ENCODE measurements around the gene CCM2.

The CCM2 gene

GRCh38 chr7:45080265-45080957, 80.4 kb downstream of the CCM2 start:
- Histone ChIP-seq H3K4me1 (no peaks in the 10 kb centered on the region), H2AFZ (no peak overlapping the region), H3K4me3 (ENCODE audit: low read depth, low read length) (no peak overlapping the region), H3K27ac (no peak overlapping the region), H3K9me3 (ENCODE audit: control insufficient read depth, low read length) (no peaks in the 10 kb centered on the region), H3K36me3 (ENCODE audit: control insufficient read depth, insufficient read depth, low read length) (no peaks in the 10 kb centered on the region), H3K4me2 (ENCODE audit: low read length) (no peak overlapping the region), H3K79me2 (no peaks in the 10 kb centered on the region), H3K27me3 (ENCODE audit: control insufficient read depth, insufficient read depth, low read length) (no peaks in the 10 kb centered on the region), H3K9ac (no peak overlapping the region)
- TF ChIP-seq, protein P1, sequence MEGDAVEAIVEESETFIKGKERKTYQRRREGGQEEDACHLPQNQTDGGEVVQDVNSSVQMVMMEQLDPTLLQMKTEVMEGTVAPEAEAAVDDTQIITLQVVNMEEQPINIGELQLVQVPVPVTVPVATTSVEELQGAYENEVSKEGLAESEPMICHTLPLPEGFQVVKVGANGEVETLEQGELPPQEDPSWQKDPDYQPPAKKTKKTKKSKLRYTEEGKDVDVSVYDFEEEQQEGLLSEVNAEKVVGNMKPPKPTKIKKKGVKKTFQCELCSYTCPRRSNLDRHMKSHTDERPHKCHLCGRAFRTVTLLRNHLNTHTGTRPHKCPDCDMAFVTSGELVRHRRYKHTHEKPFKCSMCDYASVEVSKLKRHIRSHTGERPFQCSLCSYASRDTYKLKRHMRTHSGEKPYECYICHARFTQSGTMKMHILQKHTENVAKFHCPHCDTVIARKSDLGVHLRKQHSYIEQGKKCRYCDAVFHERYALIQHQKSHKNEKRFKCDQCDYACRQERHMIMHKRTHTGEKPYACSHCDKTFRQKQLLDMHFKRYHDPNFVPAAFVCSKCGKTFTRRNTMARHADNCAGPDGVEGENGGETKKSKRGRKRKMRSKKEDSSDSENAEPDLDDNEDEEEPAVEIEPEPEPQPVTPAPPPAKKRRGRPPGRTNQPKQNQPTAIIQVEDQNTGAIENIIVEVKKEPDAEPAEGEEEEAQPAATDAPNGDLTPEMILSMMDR (IDR thresholded peaks at IDR 0.05), result no peak

- no peaks in the 10 kb centered on the region for H3K4me1 ChIP-seq
- no peaks in the 10 kb centered on the region for H3K9me3 ChIP-seq (ENCODE audit: control insufficient read depth, low read length)
- no peaks in the 10 kb centered on the region for H3K27me3 ChIP-seq (ENCODE audit: control insufficient read depth, insufficient read depth, low read length)
- no peak overlapping the region for H3K27ac ChIP-seq
- H3K79me2 ChIP-seq, result no peaks in the 10 kb centered on the region
- no peak overlapping the region for H3K4me2 ChIP-seq (ENCODE audit: low read length)
- H3K4me3 ChIP-seq (ENCODE audit: low read depth, low read length), result no peak overlapping the region
- no peak overlapping the region for H2AFZ ChIP-seq
- H3K9ac ChIP-seq, result no peak overlapping the region
- H3K36me3 ChIP-seq (ENCODE audit: control insufficient read depth, insufficient read depth, low read length), result no peaks in the 10 kb centered on the region
- TF ChIP-seq, protein P1 (IDR thresholded peaks at IDR 0.05), result no peak
These were observed 81.1 kb downstream of the CCM2 start for GRCh38 chr7:45080958-45081669.

DNA sequence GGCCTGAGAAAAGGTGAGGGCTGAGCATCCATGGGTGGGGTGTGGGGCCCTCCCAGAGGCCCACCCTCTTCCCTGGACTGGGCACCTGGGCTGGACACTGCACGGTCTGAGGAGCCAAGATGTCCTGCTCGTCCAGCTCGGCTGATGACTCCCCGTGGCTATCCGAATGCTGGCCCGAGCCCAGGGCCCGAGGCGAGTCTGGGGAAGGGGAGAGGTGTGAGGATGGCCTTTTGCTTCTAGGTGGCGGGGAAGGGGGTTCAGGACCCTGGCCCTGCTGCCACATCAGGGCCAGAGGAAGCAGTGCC, 81.6 kb downstream of the CCM2 start:
- no peak overlapping the region for H3K4me3 ChIP-seq (ENCODE audit: low read depth, low read length)
- no peaks in the 10 kb centered on the region for H3K27me3 ChIP-seq (ENCODE audit: control insufficient read depth, insufficient read depth, low read length)
- H2AFZ ChIP-seq, result no peak overlapping the region
- no peaks in the 10 kb centered on the region for H3K9me3 ChIP-seq (ENCODE audit: control insufficient read depth, low read length)
- no peak overlapping the region for H3K4me2 ChIP-seq (ENCODE audit: low read length)
- TF ChIP-seq, protein P1 (IDR thresholded peaks at IDR 0.05), result no peak
- no peaks in the 10 kb centered on the region for H3K79me2 ChIP-seq
- no peak overlapping the region for H3K27ac ChIP-seq
- H3K4me1 ChIP-seq, result no peaks in the 10 kb centered on the region
- H3K36me3 ChIP-seq (ENCODE audit: control insufficient read depth, insufficient read depth, low read length), result no peaks in the 10 kb centered on the region
- no peak overlapping the region for H3K9ac ChIP-seq

GRCh38 chr7:45082031-45082830, 82.2 kb downstream of the CCM2 start:
- no peak overlapping the region for H3K9ac ChIP-seq

More at GRCh38 chr7:45082031-45082830, 82.2 kb downstream of the CCM2 start:
- Histone ChIP-seq H3K79me2 (no peaks in the 10 kb centered on the region), H3K36me3 (ENCODE audit: control insufficient read depth, insufficient read depth, low read length) (no peaks in the 10 kb centered on the region), H2AFZ (no peak overlapping the region), H3K9me3 (ENCODE audit: control insufficient read depth, low read length) (no peaks in the 10 kb centered on the region), H3K27me3 (ENCODE audit: control insufficient read depth, insufficient read depth, low read length) (no peaks in the 10 kb centered on the region), H3K4me1 (no peaks in the 10 kb centered on the region), H3K4me3 (ENCODE audit: low read depth, low read length) (no peak overlapping the region), H3K27ac (no peak overlapping the region), H3K4me2 (ENCODE audit: low read length) (no peak overlapping the region)
- TF ChIP-seq, protein P1 (IDR thresholded peaks at IDR 0.05), result no peak

Measured in parathyroid adenoma (tissue), 2 donors.